ENCODE data around the gene JAKMIP2. TPM values are rescaled to one million over a fixed set of nuclear protein-coding genes. Genes with fewer than 3 reads are reported as not detected.

JAKMIP2 gene
- total RNA-seq, 1 experiment from 2014 or later: not detected

- no peak overlapping the region for H3K4me2 ChIP-seq
- no peaks in the 10 kb centered on the region for H3K79me2 ChIP-seq (ENCODE audit: low read depth)
- no peak overlapping the region for H2AFZ ChIP-seq
- intact Hi-C loops (cut with micrococcal nuclease; ENCODE audit: unreplicated experiment): no loop called here
- no peak overlapping the region for H3K4me3 ChIP-seq
- ChIA-PET POLR2A (ENCODE audit: unreplicated experiment) (no interaction called here), CTCF (no interaction called here)
- no peaks in the 10 kb centered on the region for H3F3A ChIP-seq (ENCODE audit: insufficient read depth, low read depth)
- no peak for DNase-seq
- H3K4me1 ChIP-seq (replicated peaks; ENCODE audit: insufficient read depth): no peaks in the 10 kb centered on the region
- H3K27ac ChIP-seq: no peak overlapping the region
- H3K36me3 ChIP-seq (ENCODE audit: low read depth): no peaks in the 10 kb centered on the region
- BruUV-seq (replicated peaks): no TSS peak
- TF ChIP-seq EZH2 (IDR thresholded peaks at IDR 0.05; ENCODE audit: low read depth): no peak
- no peak for TF ChIP-seq CTCF (conservative IDR thresholded peaks at IDR 0.05)
- no peaks in the 10 kb centered on the region for H3K9me2 ChIP-seq (ENCODE audit: insufficient read depth)
- H4K20me1 ChIP-seq (ENCODE audit: insufficient read depth): no peaks in the 10 kb centered on the region
- H3K27me3 ChIP-seq (ENCODE audit: insufficient read depth, low read depth): 0 out of 2 replicates have a peak, but pooled peaks cover 2% of the 10 kb centered on the region
- no peaks in the 10 kb centered on the region for H3K9me3 ChIP-seq (ENCODE audit: insufficient read depth, low read depth)
These were observed 116.1 kb downstream of the JAKMIP2 start for GRCh38 chr5:147666419-147666818.

- DNase-seq: no peak
- Histone ChIP-seq H3K9me3 (ENCODE audit: insufficient read depth, low read depth) (no peaks in the 10 kb centered on the region), H3K4me3 (no peak overlapping the region), H3K9me2 (ENCODE audit: insufficient read depth) (no peaks in the 10 kb centered on the region), H3K27ac (no peak overlapping the region), H4K20me1 (ENCODE audit: insufficient read depth) (no peaks in the 10 kb centered on the region), H3K4me2 (no peak overlapping the region), H3K36me3 (ENCODE audit: low read depth) (no peaks in the 10 kb centered on the region), H3F3A (ENCODE audit: insufficient read depth, low read depth) (no peaks in the 10 kb centered on the region), H3K27me3 (ENCODE audit: insufficient read depth, low read depth) (peaks cover 15% of the 10 kb centered on the region; the same call in 1 of the 2 replicates), H2AFZ (no peak overlapping the region), H3K4me1 (replicated peaks; ENCODE audit: insufficient read depth) (no peaks in the 10 kb centered on the region), H3K79me2 (ENCODE audit: low read depth) (no peaks in the 10 kb centered on the region)
- TF ChIP-seq EZH2 (IDR thresholded peaks at IDR 0.05; ENCODE audit: low read depth): no peak
- no peak for TF ChIP-seq CTCF (conservative IDR thresholded peaks at IDR 0.05)
- intact Hi-C loops (cut with micrococcal nuclease; ENCODE audit: unreplicated experiment): no loop called here
- POLR2A ChIA-PET (ENCODE audit: unreplicated experiment): no interaction called here
- CTCF ChIA-PET: no interaction called here
- no TSS peak for BruUV-seq (replicated peaks)
These were observed 121.0 kb downstream of the JAKMIP2 start for GRCh38 chr5:147661541-147661940.

- TF ChIP-seq CTCF (conservative IDR thresholded peaks at IDR 0.05): no peak
- no peak for DNase-seq
- H3K36me3 ChIP-seq (ENCODE audit: low read depth): no peaks in the 10 kb centered on the region
- no peaks in the 10 kb centered on the region for H3K4me1 ChIP-seq (replicated peaks; ENCODE audit: insufficient read depth)
- H3K9me3 ChIP-seq (ENCODE audit: insufficient read depth, low read depth): no peaks in the 10 kb centered on the region
- H3F3A ChIP-seq (ENCODE audit: insufficient read depth, low read depth): no peaks in the 10 kb centered on the region
- no TSS peak for BruUV-seq (replicated peaks)
- peaks cover 15% of the 10 kb centered on the region; the same call in 1 of the 2 replicates for H3K27me3 ChIP-seq (ENCODE audit: insufficient read depth, low read depth)
- no peak overlapping the region for H3K4me3 ChIP-seq
- H2AFZ ChIP-seq: 0 out of 2 replicates have a peak overlapping the region, but pooled peaks have one; percentile 53
- intact Hi-C loops (cut with micrococcal nuclease; ENCODE audit: unreplicated experiment): no loop called here
- no peaks in the 10 kb centered on the region for H4K20me1 ChIP-seq (ENCODE audit: insufficient read depth)
- peak overlapping the region; percentile 30; the same call in 1 of the 2 replicates for H3K4me2 ChIP-seq
- H3K27ac ChIP-seq: no peak overlapping the region
- CTCF ChIA-PET: no interaction called here
- H3K79me2 ChIP-seq (ENCODE audit: low read depth): no peaks in the 10 kb centered on the region
- H3K9me2 ChIP-seq (ENCODE audit: insufficient read depth): no peaks in the 10 kb centered on the region
- POLR2A ChIA-PET (ENCODE audit: unreplicated experiment): no interaction called here
These were observed 123.2 kb downstream of the JAKMIP2 start for GRCh38 chr5:147659166-147659929.
